HepG2 (cell line): Measurements from ENCODE around the gene KIF25. TPM values are rescaled to one million over a fixed set of nuclear protein-coding genes. Genes with fewer than 3 reads are reported as not detected.
A peak's percentile ranks its signal among the peaks of the same experiment; 100 is the strongest.

ENCODE experiments used
- ATF2 ChIP-seq: sonication (generic); formaldehyde crosslinking; IDR thresholded peaks from 2 replicates; pipeline ENCODE4 v1.4.0; 2020; ENCODE audit warnings: missing genetic modification reagents
- BRD4 ChIP-seq: sonication (generic); formaldehyde crosslinking; IDR thresholded peaks from 2 replicates; pipeline ENCODE4 v1.4.0; 2020; ENCODE audit warnings: missing genetic modification reagents
- IKZF4 ChIP-seq: sonication (generic); formaldehyde crosslinking; IDR thresholded peaks from 2 replicates; pipeline ENCODE4 v1.5.1; 2020; ENCODE audit warnings: borderline replicate concordance, mild to moderate bottlenecking, low read depth, missing genetic modification reagents; ENCODE audit errors: not compliant biosample characterization
- JUNB ChIP-seq: sonication (generic); formaldehyde crosslinking; IDR thresholded peaks from 2 replicates; pipeline ENCODE4 v1.8.0; 2022; ENCODE audit warnings: missing genetic modification reagents, mild to moderate bottlenecking, borderline replicate concordance
- MAFF ChIP-seq: IDR thresholded peaks from 2 replicates; pipeline ENCODE4 v1.6.1; 2011; ENCODE audit warnings: low read depth, low read length, improper control_type of control experiment
- MEIS2 ChIP-seq: sonication (generic); formaldehyde crosslinking; IDR thresholded peaks from 2 replicates; pipeline ENCODE4 v1.9.0; 2021; ENCODE audit warnings: mild to moderate bottlenecking, missing genetic modification reagents
- MIXL1 ChIP-seq: IDR thresholded peaks from 2 replicates; pipeline ENCODE4 v1.6.1; 2016
- NFIB ChIP-seq: sonication (generic); formaldehyde crosslinking; IDR thresholded peaks from 2 replicates; pipeline ENCODE4 v1.9.0; 2021; ENCODE audit warnings: missing genetic modification reagents, mild to moderate bottlenecking, borderline replicate concordance
- PAXIP1 ChIP-seq: sonication (generic); formaldehyde crosslinking; conservative IDR thresholded peaks from 2 replicates; pipeline ENCODE4 v1.4.0; 2020; ENCODE audit warnings: mild to moderate bottlenecking, missing genetic modification reagents, moderate library complexity
- RCOR2 ChIP-seq: IDR thresholded peaks from 2 replicates; pipeline ENCODE4 v1.6.1; 2016; ENCODE audit warnings: missing biosample characterization, missing genetic modification reagents
- SNAPC2 ChIP-seq: sonication (generic); formaldehyde crosslinking; IDR thresholded peaks from 2 replicates; pipeline ENCODE4 v1.8.1; 2022; ENCODE audit warnings: mild to moderate bottlenecking, missing genetic modification reagents
- YEATS2 ChIP-seq: sonication (generic); formaldehyde crosslinking; IDR thresholded peaks from 2 replicates; pipeline ENCODE4 v1.4.0; 2020; ENCODE audit warnings: missing genetic modification reagents, borderline replicate concordance
- ZBTB37 ChIP-seq: sonication (generic); formaldehyde crosslinking; IDR thresholded peaks from 2 replicates; pipeline ENCODE4 v1.4.0; 2020; ENCODE audit warnings: mild to moderate bottlenecking, missing genetic modification reagents
- ZNF207 ChIP-seq: fragments of 450-650 bp; IDR thresholded peaks from 2 replicates; pipeline ENCODE4 v1.6.1; 2016; ENCODE audit warnings: antibody characterized with exemption, borderline replicate concordance
- ZNF33B ChIP-seq: sonication (generic); formaldehyde crosslinking; IDR thresholded peaks from 2 replicates; pipeline ENCODE4 v1.5.1; 2020; ENCODE audit warnings: mild to moderate bottlenecking, missing genetic modification reagents
- ZNF549 ChIP-seq: sonication (generic); formaldehyde crosslinking; IDR thresholded peaks from 2 replicates; pipeline ENCODE4 v1.5.0; 2020; ENCODE audit warnings: missing genetic modification reagents
- ZNF614 ChIP-seq: IDR thresholded peaks from 2 replicates; pipeline ENCODE4 v1.6.1; 2018; ENCODE audit warnings: missing biosample characterization, missing genetic modification reagents, inconsistent platforms, borderline replicate concordance
- ZNF678 ChIP-seq: sonication (generic); formaldehyde crosslinking; IDR thresholded peaks from 2 replicates; pipeline ENCODE4 v1.4.0; 2020; ENCODE audit warnings: mild to moderate bottlenecking, missing genetic modification reagents
- ZNF709 ChIP-seq: sonication (generic); formaldehyde crosslinking; IDR thresholded peaks from 2 replicates; pipeline ENCODE4 v1.5.0; 2020; ENCODE audit warnings: mild to moderate bottlenecking, missing genetic modification reagents
- polyA plus RNA-seq, 8 experiments: library from polyadenylated mRNA; depleted of rRNA in 3 of 8; stranded (reverse) in 7 of 8; unstranded in 1 of 8; fragments of >200 nt; fragmentation: Illumina TruSeq in 4 of 8; extraction: Trizol in 4 of 8; gene quantifications; 2 replicates each; pipeline versions ENCODE4 v1.2.1 to v1.2.3, GENCODE V29; 2011 to 2016; ENCODE audit warnings: low read depth in 4 of 8, missing spikeins in 1 of 8, mixed read lengths in 1 of 8; ENCODE audit not compliant: insufficient read depth in 1 of 8
- total RNA-seq, 5 experiments: library from RNA; depleted of rRNA; stranded (reverse); fragments of >200 nt; fragmentation: Illumina TruSeq; extraction: Trizol; gene quantifications; 2 replicates each; pipeline ENCODE4 v1.2.3, GENCODE V29; 2016; ENCODE audit warnings: low read depth in 1 of 5
- TF ChIP-seq, protein P1 (sequence below): sonication (generic); formaldehyde crosslinking; IDR thresholded peaks from 2 replicates; pipeline ENCODE4 v1.5.0; 2020; ENCODE audit warnings: mild to moderate bottlenecking, missing genetic modification reagents, borderline replicate concordance
- TF ChIP-seq, protein P2 (sequence below): sonication (generic); formaldehyde crosslinking; IDR thresholded peaks from 2 replicates; pipeline ENCODE4 v1.4.0; 2020; ENCODE audit warnings: missing genetic modification reagents, borderline replicate concordance

KIF25 gene
- total and polyA plus RNA-seq, 2 of the 13 experiments (the other 11 are each of a cell fraction or from before 2014, with no cell fraction given), result not detected

DNA sequence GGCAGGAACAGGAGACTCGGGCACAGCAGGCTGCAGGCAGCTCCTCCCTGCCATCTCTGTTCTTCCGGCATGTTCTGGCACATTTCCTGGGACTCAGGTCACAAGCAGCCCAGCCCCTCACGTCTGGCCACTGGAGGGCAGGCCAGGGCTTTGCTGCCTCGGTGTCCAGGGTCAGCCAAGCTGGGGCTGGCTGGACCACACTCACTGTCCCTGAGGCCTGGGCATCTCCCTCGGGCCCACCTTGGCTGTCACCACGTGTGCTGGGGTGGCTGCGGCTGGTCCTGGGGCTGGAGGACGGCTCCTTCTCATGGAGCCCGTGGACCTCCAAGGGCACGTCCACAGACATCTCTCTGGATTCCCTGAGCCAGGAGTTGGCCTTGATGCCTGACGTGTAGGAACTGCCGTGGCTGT is 63.1 kb downstream of the KIF25 start (continued):
- TF ChIP-seq ZNF207 (no peak), ATF2 (CRISPR knock-in tag) (no peak), ZNF549 (CRISPR knock-in tag) (no peak), PAXIP1 (no peak), YEATS2 (no peak), SNAPC2 (0 out of 2 replicates have a peak, but pooled peaks have one; percentile 41), ZNF614 (CRISPR knock-in tag) (0 out of 2 replicates have a peak, but pooled peaks have one; percentile 19), NFIB (CRISPR knock-in tag) (no peak), ZBTB37 (CRISPR knock-in tag) (no peak), JUNB (CRISPR knock-in tag) (no peak), RCOR2 (CRISPR knock-in tag) (no peak), ZNF678 (CRISPR knock-in tag) (no peak), MIXL1 (no peak), IKZF4 (CRISPR knock-in tag) (no peak), BRD4 (no peak), ZNF33B (no peak), MEIS2 (CRISPR knock-in tag) (no peak), ZNF709 (CRISPR knock-in tag) (no peak), MAFF (no peak)
- TF ChIP-seq, protein P1, sequence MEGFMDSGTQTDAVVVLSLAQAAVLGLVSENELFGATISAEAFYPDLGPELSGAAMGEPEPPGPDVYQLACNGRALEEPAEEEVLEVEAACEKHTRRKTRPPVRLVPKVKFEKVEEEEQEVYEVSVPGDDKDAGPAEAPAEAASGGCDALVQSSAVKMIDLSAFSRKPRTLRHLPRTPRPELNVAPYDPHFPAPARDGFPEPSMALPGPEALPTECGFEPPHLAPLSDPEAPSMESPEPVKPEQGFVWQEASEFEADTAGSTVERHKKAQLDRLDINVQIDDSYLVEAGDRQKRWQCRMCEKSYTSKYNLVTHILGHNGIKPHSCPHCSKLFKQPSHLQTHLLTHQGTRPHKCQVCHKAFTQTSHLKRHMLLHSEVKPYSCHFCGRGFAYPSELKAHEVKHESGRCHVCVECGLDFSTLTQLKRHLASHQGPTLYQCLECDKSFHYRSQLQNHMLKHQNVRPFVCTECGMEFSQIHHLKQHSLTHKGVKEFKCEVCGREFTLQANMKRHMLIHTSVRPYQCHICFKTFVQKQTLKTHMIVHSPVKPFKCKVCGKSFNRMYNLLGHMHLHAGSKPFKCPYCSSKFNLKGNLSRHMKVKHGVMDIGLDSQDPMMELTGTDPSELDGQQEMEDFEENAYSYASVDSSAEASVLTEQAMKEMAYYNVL (CRISPR knock-in tag), result 0 out of 2 replicates have a peak, but pooled peaks have one; percentile 43
- TF ChIP-seq, protein P2, sequence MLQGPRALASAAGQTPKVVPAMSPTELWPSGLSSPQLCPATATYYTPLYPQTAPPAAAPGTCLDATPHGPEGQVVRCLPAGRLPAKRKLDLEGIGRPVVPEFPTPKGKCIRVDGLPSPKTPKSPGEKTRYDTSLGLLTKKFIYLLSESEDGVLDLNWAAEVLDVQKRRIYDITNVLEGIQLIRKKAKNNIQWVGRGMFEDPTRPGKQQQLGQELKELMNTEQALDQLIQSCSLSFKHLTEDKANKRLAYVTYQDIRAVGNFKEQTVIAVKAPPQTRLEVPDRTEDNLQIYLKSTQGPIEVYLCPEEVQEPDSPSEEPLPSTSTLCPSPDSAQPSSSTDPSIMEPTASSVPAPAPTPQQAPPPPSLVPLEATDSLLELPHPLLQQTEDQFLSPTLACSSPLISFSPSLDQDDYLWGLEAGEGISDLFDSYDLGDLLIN (CRISPR knock-in tag), result no peak
